ENCODE measurements around the gene WDR44. TPM values are rescaled to one million over a fixed set of nuclear protein-coding genes. Genes with fewer than 3 reads are reported as not detected.

The WDR44 gene
- total RNA-seq, 1 experiment from 2014 or later: 13.2 TPM

DNA sequence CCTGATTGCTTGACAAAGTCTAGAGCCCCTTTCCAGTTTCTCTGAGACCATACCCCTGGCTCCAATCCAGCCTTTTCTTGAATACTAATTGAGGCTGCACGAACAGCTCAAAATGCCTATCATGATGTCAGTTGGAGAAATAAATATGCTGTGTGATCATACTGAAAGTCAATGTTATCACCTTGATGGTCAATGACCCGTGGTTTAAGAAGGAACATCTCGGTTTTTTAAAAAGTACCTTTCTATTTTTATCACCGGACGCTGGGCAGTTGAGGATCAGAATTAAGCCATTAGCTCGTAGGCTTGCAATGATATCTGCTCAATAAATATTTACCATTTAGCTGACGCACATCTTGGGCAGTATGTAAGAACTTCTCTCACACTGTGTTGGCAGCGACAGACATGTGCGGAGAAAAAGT is 852 bp upstream of the WDR44 start:
- TF ChIP-seq CTCF (IDR thresholded peaks at IDR 0.05; ENCODE audit: unreplicated experiment): no peak
- POLR2A ChIA-PET: interaction anchor here (0.7 to 8.2 kb wide), 6 partner anchors 15 to 73 kb away, joined by 3 to 97 read pairs (median 3); no protein-coding TSS in a partner anchor
- intact Hi-C loops (cut with micrococcal nuclease): loop anchor here (10.0 kb wide), 1 partner anchor 90 kb away; no protein-coding TSS in a partner anchor
- Mint-ChIP-seq H3K27me3 (ENCODE audit: insufficient read depth, unreplicated experiment) (no peaks in the 10 kb centered on the region), H3K9me3 (ENCODE audit: unreplicated experiment) (no peaks in the 10 kb centered on the region), H3K4me3 (ENCODE audit: unreplicated experiment) (peak overlapping the region; percentile 98), H3K27ac (ENCODE audit: low read depth, unreplicated experiment) (peak overlapping the region; percentile 98), H3K36me3 (ENCODE audit: insufficient read depth, unreplicated experiment) (no peaks in the 10 kb centered on the region), H3K4me1 (ENCODE audit: insufficient read depth, unreplicated experiment) (peaks cover 8% of the 10 kb centered on the region)
- TSS peak; percentile 95 for BruUV-seq (replicated peaks)
- CTCF ChIA-PET: interaction anchor here (0.6 kb wide), 2 partner anchors 14 to 67 kb away, joined by 3 to 6 read pairs; no protein-coding TSS in a partner anchor
- no peak for DNase-seq (ENCODE audit: unreplicated experiment)

- H3K27ac Mint-ChIP-seq (ENCODE audit: low read depth, unreplicated experiment): peak overlapping the region; percentile 98
- no peaks in the 10 kb centered on the region for H3K36me3 Mint-ChIP-seq (ENCODE audit: insufficient read depth, unreplicated experiment)
- ChIA-PET CTCF (no interaction called here), POLR2A (interaction anchor here (0.7 to 8.2 kb wide), 6 partner anchors 13 to 397 kb away, joined by 3 to 97 read pairs (median 4); no protein-coding TSS in a partner anchor)
- H3K4me3 Mint-ChIP-seq (ENCODE audit: unreplicated experiment): peak overlapping the region; percentile 98
- H3K9me3 Mint-ChIP-seq (ENCODE audit: unreplicated experiment): no peaks in the 10 kb centered on the region
- intact Hi-C loops (cut with micrococcal nuclease): loop anchor here (10.0 kb wide), 1 partner anchor 88 kb away; no protein-coding TSS in a partner anchor
- peak; percentile 39 for DNase-seq (ENCODE audit: unreplicated experiment)
- BruUV-seq (replicated peaks): no TSS peak
- no peaks in the 10 kb centered on the region for H3K27me3 Mint-ChIP-seq (ENCODE audit: insufficient read depth, unreplicated experiment)
- no peak for TF ChIP-seq CTCF (IDR thresholded peaks at IDR 0.05; ENCODE audit: unreplicated experiment)
- peaks cover 11% of the 10 kb centered on the region for H3K4me1 Mint-ChIP-seq (ENCODE audit: insufficient read depth, unreplicated experiment)
Observed at GRCh38 chrX:118346258-118347094, 570 bp downstream of the WDR44 start.

DNA sequence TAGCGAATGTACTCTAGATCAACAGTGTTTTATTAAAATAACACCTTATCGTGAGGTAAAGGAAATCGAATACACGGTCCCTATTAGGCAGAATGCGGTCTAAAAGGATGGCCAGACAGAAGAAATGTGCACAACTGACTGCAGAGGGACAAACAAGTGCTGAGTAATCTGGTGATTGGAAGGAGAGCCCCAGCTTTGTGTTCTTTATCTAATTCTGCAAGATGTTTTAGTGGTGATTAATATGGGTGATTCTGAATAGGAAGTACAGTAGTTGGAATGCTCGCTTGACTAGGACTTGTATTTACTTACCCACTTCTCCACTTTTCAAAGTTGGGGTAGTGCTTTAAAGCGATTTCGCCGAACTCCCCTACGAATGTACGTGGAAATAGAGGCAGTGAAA is 1.2 kb downstream of the WDR44 start:
- Mint-ChIP-seq H3K4me3 (ENCODE audit: unreplicated experiment) (peak overlapping the region; percentile 98), H3K27me3 (ENCODE audit: insufficient read depth, unreplicated experiment) (no peaks in the 10 kb centered on the region), H3K9me3 (ENCODE audit: unreplicated experiment) (no peaks in the 10 kb centered on the region), H3K36me3 (ENCODE audit: insufficient read depth, unreplicated experiment) (no peaks in the 10 kb centered on the region), H3K27ac (ENCODE audit: low read depth, unreplicated experiment) (peak overlapping the region; percentile 98), H3K4me1 (ENCODE audit: insufficient read depth, unreplicated experiment) (peaks cover 11% of the 10 kb centered on the region)
- TSS peak; percentile 35 for BruUV-seq (replicated peaks)
- intact Hi-C loops (cut with micrococcal nuclease): loop anchor here (10.0 kb wide), 1 partner anchor 88 kb away; no protein-coding TSS in a partner anchor
- POLR2A ChIA-PET: interaction anchor here (0.7 to 8.2 kb wide), 5 partner anchors 13 to 110 kb away, joined by 3 to 97 read pairs (median 4); no protein-coding TSS in a partner anchor
- DNase-seq (ENCODE audit: unreplicated experiment): peak; percentile 27
- CTCF ChIA-PET: no interaction called here
- no peak for TF ChIP-seq CTCF (IDR thresholded peaks at IDR 0.05; ENCODE audit: unreplicated experiment)

DNA sequence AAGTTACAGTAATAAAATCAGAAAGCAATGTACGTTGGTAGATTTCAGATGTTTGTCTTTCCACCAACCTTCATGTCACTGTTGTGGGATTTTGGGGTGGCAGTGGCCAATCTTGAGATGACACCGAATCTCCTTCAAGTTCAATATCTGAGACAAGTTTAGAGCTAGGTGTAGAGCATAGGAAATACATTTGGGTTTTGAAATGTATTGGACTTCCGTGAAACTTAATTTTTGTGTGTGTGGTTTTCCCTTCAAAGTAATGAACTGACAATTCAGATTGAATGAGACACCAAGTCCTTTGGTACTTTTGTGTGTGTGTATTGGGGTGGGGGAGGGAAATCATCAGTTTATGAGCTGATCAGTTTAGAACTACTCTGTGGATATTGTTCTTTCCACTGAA is 1.8 kb downstream of the WDR44 start:
- Mint-ChIP-seq H3K27ac (ENCODE audit: low read depth, unreplicated experiment) (peak overlapping the region; percentile 98), H3K36me3 (ENCODE audit: insufficient read depth, unreplicated experiment) (no peaks in the 10 kb centered on the region), H3K27me3 (ENCODE audit: insufficient read depth, unreplicated experiment) (no peaks in the 10 kb centered on the region), H3K9me3 (ENCODE audit: unreplicated experiment) (no peaks in the 10 kb centered on the region), H3K4me3 (ENCODE audit: unreplicated experiment) (peak overlapping the region; percentile 98), H3K4me1 (ENCODE audit: insufficient read depth, unreplicated experiment) (peaks cover 14% of the 10 kb centered on the region)
- TF ChIP-seq CTCF (IDR thresholded peaks at IDR 0.05; ENCODE audit: unreplicated experiment): no peak
- intact Hi-C loops (cut with micrococcal nuclease): loop anchor here (10.0 kb wide), 1 partner anchor 87 kb away; no protein-coding TSS in a partner anchor
- DNase-seq (ENCODE audit: unreplicated experiment): no peak
- BruUV-seq (replicated peaks): no TSS peak
- POLR2A ChIA-PET: interaction anchor here (0.7 to 8.2 kb wide), 3 partner anchors 12 to 25 kb away, joined by 3 to 97 read pairs (median 3); no protein-coding TSS in a partner anchor
- CTCF ChIA-PET: no interaction called here

Data from MCF 10A (cell line).